ENCODE results near the gene IRF2. TPM values are rescaled to one million over a fixed set of nuclear protein-coding genes. Genes with fewer than 3 reads are reported as not detected.

Gene IRF2
- total RNA-seq, 1 donor, result 43.8 TPM

- Histone ChIP-seq H3K27ac (ENCODE audit: low read depth, low read length) (no peak overlapping the region), H3K9me3 (ENCODE audit: low read depth, low read length) (no peaks in the 10 kb centered on the region), H2AFZ (ENCODE audit: low read length) (no peak overlapping the region), H3K27me3 (ENCODE audit: insufficient read depth, low read length) (no peaks in the 10 kb centered on the region), H3K4me2 (ENCODE audit: insufficient read depth, low read length) (no peak overlapping the region), H3K36me3 (ENCODE audit: insufficient read depth, low read length) (no peaks in the 10 kb centered on the region), H3K79me2 (ENCODE audit: insufficient read depth, low read length) (no peaks in the 10 kb centered on the region), H4K20me1 (ENCODE audit: insufficient read depth, low read length) (no peaks in the 10 kb centered on the region), H3K4me1 (ENCODE audit: insufficient read depth, low read length) (peaks cover 28% of the 10 kb centered on the region), H3K4me3 (ENCODE audit: insufficient read depth, low read length) (no peak overlapping the region)
- no peak for TF ChIP-seq CTCF (IDR thresholded peaks at IDR 0.05; ENCODE audit: extremely low read depth, low read depth, low read length)
- DNase-seq (ENCODE audit: insufficient read length, low spot score, missing footprints), result no peak
These were observed 100.4 kb downstream of the IRF2 start for GRCh38 chr4:184373886-184374405.

GRCh38 chr4:184371390-184371787 lies 103.0 kb downstream of the IRF2 start:
- no peak overlapping the region for H3K4me3 ChIP-seq (ENCODE audit: insufficient read depth, low read length)
- TF ChIP-seq CTCF (IDR thresholded peaks at IDR 0.05; ENCODE audit: extremely low read depth, low read depth, low read length), result no peak
- no peaks in the 10 kb centered on the region for H3K79me2 ChIP-seq (ENCODE audit: insufficient read depth, low read length)
- H4K20me1 ChIP-seq (ENCODE audit: insufficient read depth, low read length), result no peaks in the 10 kb centered on the region
- no peaks in the 10 kb centered on the region for H3K27me3 ChIP-seq (ENCODE audit: insufficient read depth, low read length)
- no peak overlapping the region for H2AFZ ChIP-seq (ENCODE audit: low read length)
- no peaks in the 10 kb centered on the region for H3K36me3 ChIP-seq (ENCODE audit: insufficient read depth, low read length)
- H3K9me3 ChIP-seq (ENCODE audit: low read depth, low read length), result no peaks in the 10 kb centered on the region
- peaks cover 28% of the 10 kb centered on the region for H3K4me1 ChIP-seq (ENCODE audit: insufficient read depth, low read length)
- DNase-seq (ENCODE audit: insufficient read length, low spot score, missing footprints), result no peak
- no peak overlapping the region for H3K4me2 ChIP-seq (ENCODE audit: insufficient read depth, low read length)
- H3K27ac ChIP-seq (ENCODE audit: low read depth, low read length), result peak overlapping the region; percentile 86

GRCh38 chr4:184370711-184371389 lies 103.5 kb downstream of the IRF2 start:
- Histone ChIP-seq H2AFZ (ENCODE audit: low read length) (peak overlapping the region; percentile 71), H3K4me2 (ENCODE audit: insufficient read depth, low read length) (peak overlapping the region; percentile 32)
- DNase-seq (ENCODE audit: insufficient read length, low spot score, missing footprints), result no peak

More at GRCh38 chr4:184370711-184371389, 103.5 kb downstream of the IRF2 start:
- Histone ChIP-seq H3K27ac (ENCODE audit: low read depth, low read length) (peak overlapping the region; percentile 86), H3K27me3 (ENCODE audit: insufficient read depth, low read length) (no peaks in the 10 kb centered on the region), H3K4me3 (ENCODE audit: insufficient read depth, low read length) (no peak overlapping the region), H3K4me1 (ENCODE audit: insufficient read depth, low read length) (peaks cover 28% of the 10 kb centered on the region), H3K36me3 (ENCODE audit: insufficient read depth, low read length) (no peaks in the 10 kb centered on the region), H3K9me3 (ENCODE audit: low read depth, low read length) (no peaks in the 10 kb centered on the region), H4K20me1 (ENCODE audit: insufficient read depth, low read length) (no peaks in the 10 kb centered on the region), H3K79me2 (ENCODE audit: insufficient read depth, low read length) (no peaks in the 10 kb centered on the region)
- no peak for TF ChIP-seq CTCF (IDR thresholded peaks at IDR 0.05; ENCODE audit: extremely low read depth, low read depth, low read length)
